Measurements from ENCODE around the gene SLC19A1. TPM values are rescaled to one million over a fixed set of nuclear protein-coding genes. Genes with fewer than 3 reads are reported as not detected.
A peak's percentile ranks its signal among the peaks of the same experiment; 100 is the strongest.

The SLC19A1 gene
- total RNA-seq, 1 donor from 2014 or later = 11.0 TPM

DNA sequence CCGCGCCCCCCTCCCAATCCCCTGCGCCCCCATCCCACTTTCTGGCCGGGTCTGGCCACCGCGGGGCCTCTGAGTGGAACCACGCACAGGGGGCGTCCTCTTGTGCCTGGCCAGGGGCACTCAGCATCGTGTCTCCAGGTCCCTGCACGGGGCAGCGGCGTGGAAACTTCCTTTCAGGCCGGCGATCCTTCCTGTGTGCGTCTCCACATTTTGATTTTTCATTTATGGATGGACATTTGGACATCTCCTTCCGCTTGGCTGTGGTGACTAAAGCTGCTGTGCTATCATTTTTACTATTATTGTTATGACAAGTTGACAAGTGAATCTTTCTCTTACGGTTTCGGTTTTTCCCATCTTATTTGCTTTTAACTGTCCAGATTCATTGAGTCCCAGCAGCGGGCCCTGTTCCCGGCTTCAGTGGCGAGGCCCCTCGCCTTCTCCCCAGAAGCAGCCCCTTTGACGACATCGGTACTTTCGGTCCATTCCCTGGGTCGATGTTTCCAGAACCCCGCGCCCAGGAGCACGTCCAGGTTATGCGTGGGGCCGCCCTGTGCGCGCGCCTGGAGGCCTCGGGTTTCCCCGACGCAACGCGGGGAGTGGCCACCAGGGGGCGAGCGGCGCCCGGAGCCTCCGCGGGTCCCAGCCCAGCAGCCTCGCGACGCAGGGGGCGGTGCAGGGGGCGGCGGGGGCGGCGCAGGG is 12.4 kb upstream of the SLC19A1 start:
- TF ChIP-seq, protein P1, sequence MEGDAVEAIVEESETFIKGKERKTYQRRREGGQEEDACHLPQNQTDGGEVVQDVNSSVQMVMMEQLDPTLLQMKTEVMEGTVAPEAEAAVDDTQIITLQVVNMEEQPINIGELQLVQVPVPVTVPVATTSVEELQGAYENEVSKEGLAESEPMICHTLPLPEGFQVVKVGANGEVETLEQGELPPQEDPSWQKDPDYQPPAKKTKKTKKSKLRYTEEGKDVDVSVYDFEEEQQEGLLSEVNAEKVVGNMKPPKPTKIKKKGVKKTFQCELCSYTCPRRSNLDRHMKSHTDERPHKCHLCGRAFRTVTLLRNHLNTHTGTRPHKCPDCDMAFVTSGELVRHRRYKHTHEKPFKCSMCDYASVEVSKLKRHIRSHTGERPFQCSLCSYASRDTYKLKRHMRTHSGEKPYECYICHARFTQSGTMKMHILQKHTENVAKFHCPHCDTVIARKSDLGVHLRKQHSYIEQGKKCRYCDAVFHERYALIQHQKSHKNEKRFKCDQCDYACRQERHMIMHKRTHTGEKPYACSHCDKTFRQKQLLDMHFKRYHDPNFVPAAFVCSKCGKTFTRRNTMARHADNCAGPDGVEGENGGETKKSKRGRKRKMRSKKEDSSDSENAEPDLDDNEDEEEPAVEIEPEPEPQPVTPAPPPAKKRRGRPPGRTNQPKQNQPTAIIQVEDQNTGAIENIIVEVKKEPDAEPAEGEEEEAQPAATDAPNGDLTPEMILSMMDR (IDR thresholded peaks at IDR 0.05) = peak; percentile 80
- Mint-ChIP-seq H3K4me3 (ENCODE audit: unreplicated experiment) (peak overlapping the region; percentile 81), H3K27ac (ENCODE audit: unreplicated experiment) (peak overlapping the region; percentile 82), H3K4me1 (ENCODE audit: unreplicated experiment) (peaks cover 10% of the 10 kb centered on the region), H3K36me3 (ENCODE audit: unreplicated experiment) (no peaks in the 10 kb centered on the region), H3K27me3 (ENCODE audit: unreplicated experiment) (peaks cover 9% of the 10 kb centered on the region), H3K9me3 (ENCODE audit: unreplicated experiment) (no peaks in the 10 kb centered on the region)
- DNase-seq (ENCODE audit: extremely low spot score, unreplicated experiment) = peak; percentile 93

DNA sequence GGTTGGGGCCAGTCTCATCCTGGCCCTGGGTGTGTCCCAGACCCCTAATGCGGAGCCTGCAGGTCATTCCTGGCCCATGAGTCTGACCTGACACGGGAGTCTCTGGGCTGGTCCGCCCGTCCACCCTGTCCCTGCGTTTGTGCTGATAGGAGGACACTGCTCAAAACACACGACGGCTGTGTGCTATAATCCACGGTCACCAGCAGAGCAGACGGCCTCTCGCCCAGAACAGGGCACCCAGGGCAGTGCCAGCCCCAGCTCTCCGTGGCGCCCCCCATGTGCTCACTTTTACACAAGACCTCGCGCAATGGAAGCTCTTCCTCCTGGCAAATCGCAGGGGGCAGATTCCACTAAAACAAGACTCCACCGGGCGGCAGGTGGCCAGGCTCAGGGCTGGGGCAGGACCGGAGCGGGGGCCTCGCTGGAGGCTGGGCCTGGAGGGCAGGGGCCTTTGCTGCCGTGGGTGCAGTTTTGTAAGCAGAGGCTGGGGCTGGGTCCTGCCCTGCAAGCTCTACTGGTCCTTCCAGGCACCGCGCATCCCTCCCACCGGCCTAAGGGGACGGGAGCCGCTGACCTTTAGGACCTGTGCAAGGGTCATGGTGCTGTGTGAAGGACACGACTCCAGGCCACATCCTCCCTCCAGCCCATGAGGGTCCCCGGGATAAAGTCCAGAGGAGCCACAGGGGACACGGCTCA is 10.6 kb upstream of the SLC19A1 start:
- Mint-ChIP-seq H3K27me3 (ENCODE audit: unreplicated experiment) (peaks cover 7% of the 10 kb centered on the region), H3K4me1 (ENCODE audit: unreplicated experiment) (peaks cover 10% of the 10 kb centered on the region), H3K27ac (ENCODE audit: unreplicated experiment) (no peak overlapping the region), H3K36me3 (ENCODE audit: unreplicated experiment) (no peaks in the 10 kb centered on the region), H3K4me3 (ENCODE audit: unreplicated experiment) (no peak overlapping the region), H3K9me3 (ENCODE audit: unreplicated experiment) (no peaks in the 10 kb centered on the region)
- DNase-seq (ENCODE audit: extremely low spot score, unreplicated experiment) = no peak
- TF ChIP-seq, protein P1 (IDR thresholded peaks at IDR 0.05) = no peak

DNA sequence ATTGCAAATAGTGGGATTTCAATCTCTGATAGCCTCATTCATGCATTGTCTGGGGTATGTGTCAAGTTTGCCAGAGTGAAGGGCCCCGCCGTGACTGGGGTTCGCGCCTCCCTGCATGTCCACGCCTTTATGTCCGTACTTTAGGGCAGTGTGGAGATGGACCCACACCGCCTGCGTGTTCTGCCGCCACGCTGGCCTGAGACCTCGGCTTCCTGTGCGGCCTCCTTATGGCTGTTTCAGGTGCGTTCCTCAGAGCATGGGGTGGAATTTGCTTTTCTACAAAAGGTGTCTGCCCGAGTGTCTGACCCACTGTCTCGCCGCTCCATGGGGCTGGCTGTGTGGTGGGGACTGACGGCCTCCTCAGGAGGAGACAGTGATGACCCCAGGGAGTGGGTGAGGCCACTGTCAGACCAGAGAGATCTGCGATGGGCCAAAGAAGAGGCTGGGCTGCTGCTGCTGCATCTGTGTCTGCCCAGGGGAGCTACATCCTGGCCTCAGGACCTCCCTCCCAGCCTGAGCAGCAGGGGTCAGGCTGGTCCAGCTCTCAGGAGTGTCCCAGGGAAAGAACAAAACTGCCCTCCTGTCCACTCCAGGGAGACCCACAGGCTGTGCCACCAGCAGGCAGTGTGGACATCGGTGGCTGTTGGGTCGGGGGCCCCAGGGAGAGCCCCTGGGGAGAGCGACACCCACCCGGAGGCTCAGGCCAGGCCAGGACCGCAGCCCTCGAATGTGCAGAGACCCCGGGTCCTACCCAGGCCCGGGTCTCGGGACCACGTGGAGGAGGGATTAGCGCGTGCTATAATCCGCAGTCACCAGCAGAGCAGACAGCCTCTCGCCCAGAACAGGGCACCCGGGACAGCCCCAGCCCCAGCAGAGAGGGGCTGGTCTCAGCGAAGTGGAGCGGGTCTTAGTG is 9.8 kb upstream of the SLC19A1 start:
- Mint-ChIP-seq H3K27ac (ENCODE audit: unreplicated experiment) (no peak overlapping the region), H3K36me3 (ENCODE audit: unreplicated experiment) (no peaks in the 10 kb centered on the region), H3K9me3 (ENCODE audit: unreplicated experiment) (no peaks in the 10 kb centered on the region), H3K4me3 (ENCODE audit: unreplicated experiment) (no peak overlapping the region), H3K27me3 (ENCODE audit: unreplicated experiment) (peaks cover 8% of the 10 kb centered on the region), H3K4me1 (ENCODE audit: unreplicated experiment) (peaks cover 10% of the 10 kb centered on the region)
- DNase-seq (ENCODE audit: extremely low spot score, unreplicated experiment) = no peak
- TF ChIP-seq, protein P1 (IDR thresholded peaks at IDR 0.05) = no peak

DNA sequence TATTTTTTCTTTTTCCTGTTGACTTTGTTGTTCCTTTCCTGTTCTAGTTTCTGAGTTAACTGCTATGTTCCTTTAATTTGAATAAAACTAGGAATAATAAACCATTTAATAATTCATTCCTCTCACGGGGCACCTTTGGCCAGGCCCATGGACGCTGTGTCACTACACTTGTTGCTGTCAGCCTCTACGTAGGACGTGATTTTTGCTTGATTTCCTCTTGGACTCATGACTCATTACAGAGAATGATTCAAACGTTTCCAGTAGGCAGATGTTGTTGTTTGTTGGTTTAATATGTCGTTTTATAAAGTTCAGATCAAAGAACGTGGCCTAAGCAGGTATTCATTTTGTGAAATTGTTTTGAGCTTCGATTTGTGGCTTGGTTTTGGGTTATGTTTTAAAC is 9.1 kb upstream of the SLC19A1 start:
- Mint-ChIP-seq H3K4me1 (ENCODE audit: unreplicated experiment) (peaks cover 10% of the 10 kb centered on the region), H3K27ac (ENCODE audit: unreplicated experiment) (no peak overlapping the region), H3K4me3 (ENCODE audit: unreplicated experiment) (no peak overlapping the region), H3K36me3 (ENCODE audit: unreplicated experiment) (no peaks in the 10 kb centered on the region), H3K27me3 (ENCODE audit: unreplicated experiment) (peaks cover 8% of the 10 kb centered on the region), H3K9me3 (ENCODE audit: unreplicated experiment) (no peaks in the 10 kb centered on the region)
- DNase-seq (ENCODE audit: extremely low spot score, unreplicated experiment) = no peak
- TF ChIP-seq, protein P1 (IDR thresholded peaks at IDR 0.05) = no peak
